Measurements from ENCODE around the gene KIF2C. TPM values are rescaled to one million over a fixed set of nuclear protein-coding genes. Genes with fewer than 3 reads are reported as not detected.
"Not testable (repeated sequence)": the region's sequence is repeated elsewhere in the genome, so short reads cannot be mapped to it uniquely, and the experiment has no call there.

The KIF2C gene
- total RNA-seq, 1 donor from 2014 or later = 12.9 TPM

DNA sequence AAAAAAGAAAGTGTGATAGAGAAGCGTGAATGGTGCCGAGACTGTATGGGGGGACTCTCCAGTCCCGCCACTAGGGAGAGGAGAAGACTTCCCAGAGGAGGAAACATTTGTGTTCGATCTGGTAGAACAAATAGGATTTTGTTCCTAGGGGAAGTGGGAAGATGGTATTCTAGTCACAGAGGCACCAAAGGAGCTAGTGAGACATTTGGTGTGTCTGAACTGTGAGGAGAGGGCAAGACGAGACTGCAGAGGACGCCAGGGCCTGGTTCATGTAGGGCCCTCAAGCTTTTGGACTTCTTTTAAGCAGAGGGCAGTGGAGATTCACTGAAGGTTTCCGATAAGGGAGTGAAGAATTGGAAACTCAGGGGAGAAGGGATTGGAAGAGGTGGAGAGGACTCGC lies 71.6 kb downstream of the KIF2C start:
- TF ChIP-seq, protein P1, sequence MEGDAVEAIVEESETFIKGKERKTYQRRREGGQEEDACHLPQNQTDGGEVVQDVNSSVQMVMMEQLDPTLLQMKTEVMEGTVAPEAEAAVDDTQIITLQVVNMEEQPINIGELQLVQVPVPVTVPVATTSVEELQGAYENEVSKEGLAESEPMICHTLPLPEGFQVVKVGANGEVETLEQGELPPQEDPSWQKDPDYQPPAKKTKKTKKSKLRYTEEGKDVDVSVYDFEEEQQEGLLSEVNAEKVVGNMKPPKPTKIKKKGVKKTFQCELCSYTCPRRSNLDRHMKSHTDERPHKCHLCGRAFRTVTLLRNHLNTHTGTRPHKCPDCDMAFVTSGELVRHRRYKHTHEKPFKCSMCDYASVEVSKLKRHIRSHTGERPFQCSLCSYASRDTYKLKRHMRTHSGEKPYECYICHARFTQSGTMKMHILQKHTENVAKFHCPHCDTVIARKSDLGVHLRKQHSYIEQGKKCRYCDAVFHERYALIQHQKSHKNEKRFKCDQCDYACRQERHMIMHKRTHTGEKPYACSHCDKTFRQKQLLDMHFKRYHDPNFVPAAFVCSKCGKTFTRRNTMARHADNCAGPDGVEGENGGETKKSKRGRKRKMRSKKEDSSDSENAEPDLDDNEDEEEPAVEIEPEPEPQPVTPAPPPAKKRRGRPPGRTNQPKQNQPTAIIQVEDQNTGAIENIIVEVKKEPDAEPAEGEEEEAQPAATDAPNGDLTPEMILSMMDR (IDR thresholded peaks at IDR 0.05; ENCODE audit: unreplicated experiment) = no peak
- Mint-ChIP-seq H3K4me1 (ENCODE audit: unreplicated experiment) (peaks cover 60% of the 10 kb centered on the region), H3K27me3 (ENCODE audit: unreplicated experiment) (peaks cover 41% of the 10 kb centered on the region), H3K9me3 (ENCODE audit: unreplicated experiment) (no peaks in the 10 kb centered on the region), H3K4me3 (ENCODE audit: unreplicated experiment) (peak overlapping the region; percentile 62), H3K27ac (ENCODE audit: unreplicated experiment) (peak overlapping the region; percentile 73), H3K36me3 (ENCODE audit: low read depth, unreplicated experiment) (peaks cover 31% of the 10 kb centered on the region)
- DNase-seq (ENCODE audit: low spot score) = no peak

DNA sequence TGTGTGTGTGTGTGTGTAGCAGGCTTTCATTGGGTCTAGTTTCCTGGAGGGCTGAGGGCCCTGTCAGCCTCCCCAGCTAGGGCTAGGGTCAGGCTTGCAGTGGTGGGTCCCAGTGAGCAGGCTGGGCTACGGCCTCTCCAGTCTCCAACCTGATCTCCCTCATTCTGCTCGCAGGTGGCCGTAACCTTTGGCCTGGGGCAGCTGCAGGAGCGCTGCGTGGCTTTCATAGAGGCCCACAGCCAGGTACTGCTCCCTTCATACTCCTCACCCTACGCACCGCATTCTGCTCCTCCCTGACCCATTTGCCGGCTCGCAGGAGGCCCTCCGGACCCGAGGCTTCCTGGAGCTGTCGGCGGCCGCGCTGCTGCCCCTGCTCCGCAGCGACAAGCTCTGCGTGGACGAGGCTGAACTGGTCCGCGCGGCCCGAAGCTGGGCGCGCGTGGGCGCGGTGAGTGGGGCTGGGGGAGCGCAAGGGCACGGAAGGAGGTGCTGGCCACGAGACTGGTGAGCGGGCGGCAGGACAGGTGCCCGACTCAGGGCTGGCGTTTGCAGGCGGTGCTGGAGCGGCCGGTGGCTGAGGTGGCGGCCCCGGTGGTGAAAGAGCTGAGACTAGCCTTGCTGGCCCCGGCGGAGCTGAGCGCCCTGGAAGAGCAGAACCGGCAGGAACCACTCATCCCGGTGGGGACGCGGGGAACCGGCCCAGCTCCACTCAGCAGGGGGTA lies 73.3 kb downstream of the KIF2C start:
- Mint-ChIP-seq H3K4me3 (ENCODE audit: unreplicated experiment) (peak overlapping the region; percentile 81), H3K27ac (ENCODE audit: unreplicated experiment) (no peak overlapping the region)
- peak; percentile 47 for DNase-seq (ENCODE audit: low spot score)

DNA sequence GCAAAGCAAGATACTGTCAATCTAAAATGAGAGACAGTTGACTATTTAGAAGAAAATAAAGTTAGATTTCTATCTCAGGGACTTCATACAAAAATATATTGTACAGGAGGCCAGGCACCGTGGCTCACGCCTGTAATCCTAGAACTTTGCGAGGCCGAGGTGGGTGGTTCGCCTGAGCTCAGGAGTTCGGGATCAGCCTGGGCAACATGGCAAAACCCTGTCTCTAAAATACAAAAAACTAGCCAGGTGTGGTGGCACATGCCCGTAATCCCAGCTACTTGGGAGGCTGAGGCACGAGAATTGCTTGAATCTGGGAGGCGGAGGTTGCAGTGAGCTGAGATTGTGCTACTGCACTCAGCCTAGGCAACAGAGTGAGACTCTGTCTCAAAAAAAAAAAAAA lies 76.3 kb downstream of the KIF2C start:
- DNase-seq (ENCODE audit: low spot score); H3K27ac Mint-ChIP-seq (ENCODE audit: unreplicated experiment); H3K4me3 Mint-ChIP-seq (ENCODE audit: unreplicated experiment); H3K9me3 Mint-ChIP-seq (ENCODE audit: unreplicated experiment): not testable (repeated sequence)
- peaks cover 19% of the 10 kb centered on the region for H3K27me3 Mint-ChIP-seq (ENCODE audit: unreplicated experiment)
- peaks cover 23% of the 10 kb centered on the region for H3K36me3 Mint-ChIP-seq (ENCODE audit: low read depth, unreplicated experiment)
- peaks cover 33% of the 10 kb centered on the region for H3K4me1 Mint-ChIP-seq (ENCODE audit: unreplicated experiment)

More for the DNA sequence above, 73.3 kb downstream of the KIF2C start:
- H3K36me3 Mint-ChIP-seq (ENCODE audit: low read depth, unreplicated experiment) = peaks cover 23% of the 10 kb centered on the region
- H3K9me3 Mint-ChIP-seq (ENCODE audit: unreplicated experiment) = no peaks in the 10 kb centered on the region
- peaks cover 48% of the 10 kb centered on the region for H3K4me1 Mint-ChIP-seq (ENCODE audit: unreplicated experiment)
- TF ChIP-seq, protein P1 (IDR thresholded peaks at IDR 0.05; ENCODE audit: unreplicated experiment) = no peak
- H3K27me3 Mint-ChIP-seq (ENCODE audit: unreplicated experiment) = peaks cover 30% of the 10 kb centered on the region

DNA sequence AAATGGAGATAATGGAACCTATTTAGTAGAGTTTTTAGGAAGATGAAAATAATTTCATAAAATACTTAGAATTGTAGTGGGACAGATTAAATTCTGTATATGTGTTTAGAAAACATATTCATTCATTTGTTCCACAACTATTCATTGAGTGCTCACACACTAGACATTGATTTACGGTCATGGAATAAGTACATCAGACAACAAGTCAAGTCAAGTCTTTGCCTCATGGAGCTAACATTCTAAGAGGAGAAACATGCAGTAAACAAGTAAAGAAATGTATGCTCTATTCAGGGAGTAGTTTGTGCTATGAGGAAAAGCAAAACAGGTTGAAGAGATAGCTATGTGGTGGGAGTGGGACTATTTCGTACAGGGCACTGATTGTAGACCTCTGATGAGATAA lies 77.7 kb downstream of the KIF2C start:
- TF ChIP-seq, protein P1 (IDR thresholded peaks at IDR 0.05; ENCODE audit: unreplicated experiment) = no peak
- Mint-ChIP-seq H3K27ac (ENCODE audit: unreplicated experiment) (no peak overlapping the region), H3K4me1 (ENCODE audit: unreplicated experiment) (peaks cover 27% of the 10 kb centered on the region), H3K4me3 (ENCODE audit: unreplicated experiment) (peak overlapping the region; percentile 9), H3K9me3 (ENCODE audit: unreplicated experiment) (no peaks in the 10 kb centered on the region), H3K36me3 (ENCODE audit: low read depth, unreplicated experiment) (peaks cover 15% of the 10 kb centered on the region), H3K27me3 (ENCODE audit: unreplicated experiment) (peaks cover 16% of the 10 kb centered on the region)
- DNase-seq (ENCODE audit: low spot score) = no peak

Other genes with a start within 250 kb of the KIF2C start
- gene TMEM53, start 65.4 kb upstream of the KIF2C start, total RNA-seq (ENCODE audit: unreplicated experiment) = 15.6 TPM
- 4.1 TPM for gene ARMH1, start 65.1 kb upstream of the KIF2C start, total RNA-seq (ENCODE audit: unreplicated experiment)
- not detected for gene RNU5D-1, start 8.7 kb upstream of the KIF2C start, total RNA-seq (ENCODE audit: unreplicated experiment)
- gene RPS8, start 35.7 kb downstream of the KIF2C start, total RNA-seq (ENCODE audit: unreplicated experiment) = 1,789 TPM
- 0.18 TPM for gene BEST4, start 48.3 kb downstream of the KIF2C start, total RNA-seq (ENCODE audit: unreplicated experiment)
- gene PLK3, start 60.5 kb downstream of the KIF2C start, total RNA-seq (ENCODE audit: unreplicated experiment) = 17.2 TPM
- gene DYNLT4, start 67.5 kb downstream of the KIF2C start, total RNA-seq (ENCODE audit: unreplicated experiment) = 1.4 TPM
- gene BTBD19, start 68.7 kb downstream of the KIF2C start, total RNA-seq (ENCODE audit: unreplicated experiment) = 10.4 TPM
- gene PTCH2, start 103.4 kb downstream of the KIF2C start, total RNA-seq (ENCODE audit: unreplicated experiment) = 0.51 TPM
- gene EIF2B3, start 246.8 kb downstream of the KIF2C start, total RNA-seq (ENCODE audit: unreplicated experiment) = 16.6 TPM

Measured in endothelial cell (in vitro differentiated cells).